Stomach smooth muscle (tissue), 2 donors: Measurements from ENCODE around the gene OLIG2.

Source experiments
- H3K27ac ChIP-seq: one replicate; pipeline ENCODE4 v1.7.0; 2013; ENCODE audit warnings: mild to moderate bottlenecking, low read length, inconsistent platforms
- H3K27me3 ChIP-seq, 2 donors: one replicate each; pipeline ENCODE4 v1.7.0; 2013; ENCODE audit warnings: low read length in 2 of 2; ENCODE audit not compliant: insufficient read depth in 2 of 2, control insufficient read depth in 1 of 2
- H3K36me3 ChIP-seq, 2 donors: one replicate each; pipeline ENCODE4 v1.7.0; 2013; ENCODE audit warnings: low read length in 2 of 2; ENCODE audit not compliant: control insufficient read depth in 2 of 2, insufficient read depth in 2 of 2
- H3K4me1 ChIP-seq: one replicate; pipeline ENCODE4 v1.7.0; 2013; ENCODE audit warnings: low read length; ENCODE audit not compliant: control insufficient read depth, insufficient read depth
- H3K4me3 ChIP-seq, 2 donors: one replicate each; pipeline ENCODE4 v1.7.0; 2013; ENCODE audit warnings: low read length in 2 of 2
- H3K9ac ChIP-seq, 2 donors: one replicate each; pipeline ENCODE4 v1.7.0; 2013; ENCODE audit warnings: low read length in 2 of 2, mild to moderate bottlenecking in 1 of 2
- H3K9me3 ChIP-seq, 2 donors: one replicate each; pipeline ENCODE4 v1.7.0; 2013; ENCODE audit warnings: low read length in 2 of 2; ENCODE audit not compliant: control insufficient read depth in 2 of 2
- donor health status: healthy.
- donor health status: Pancreatic carcinoma.

OLIG2 gene

GRCh38 chr21:33019885-33020557, 5.7 kb upstream of the OLIG2 start:
- H3K4me1 ChIP-seq: peaks cover 5% of the 10 kb centered on the region
- H3K27ac ChIP-seq: no peak overlapping the region
- H3K9me3 ChIP-seq: peaks cover 0 to 4% of the 10 kb centered on the region in 2 donors
- H3K9ac ChIP-seq: no peak overlapping the region
- H3K36me3 ChIP-seq: no peaks in the 10 kb centered on the region
- peaks cover 60 to 73% of the 10 kb centered on the region in 2 donors for H3K27me3 ChIP-seq
- no peak overlapping the region for H3K4me3 ChIP-seq

- no peak overlapping the region for H3K27ac ChIP-seq
- no peak overlapping the region for H3K9ac ChIP-seq
- H3K4me1 ChIP-seq: peaks cover 5% of the 10 kb centered on the region
- peaks cover 58 to 79% of the 10 kb centered on the region in 2 donors for H3K27me3 ChIP-seq
- H3K36me3 ChIP-seq: no peaks in the 10 kb centered on the region
- H3K9me3 ChIP-seq: peaks cover 0 to under 1% of the 10 kb centered on the region in 2 donors
- no peak overlapping the region for H3K4me3 ChIP-seq
Observed at GRCh38 chr21:33020558-33021100, 5.1 kb upstream of the OLIG2 start.

- Histone ChIP-seq H3K4me1 (peaks cover 5% of the 10 kb centered on the region), H3K27me3 (peaks cover 56 to 85% of the 10 kb centered on the region in 2 donors), H3K36me3 (no peaks in the 10 kb centered on the region)
Observed at GRCh38 chr21:33021150-33021549, 4.6 kb upstream of the OLIG2 start.

DNA sequence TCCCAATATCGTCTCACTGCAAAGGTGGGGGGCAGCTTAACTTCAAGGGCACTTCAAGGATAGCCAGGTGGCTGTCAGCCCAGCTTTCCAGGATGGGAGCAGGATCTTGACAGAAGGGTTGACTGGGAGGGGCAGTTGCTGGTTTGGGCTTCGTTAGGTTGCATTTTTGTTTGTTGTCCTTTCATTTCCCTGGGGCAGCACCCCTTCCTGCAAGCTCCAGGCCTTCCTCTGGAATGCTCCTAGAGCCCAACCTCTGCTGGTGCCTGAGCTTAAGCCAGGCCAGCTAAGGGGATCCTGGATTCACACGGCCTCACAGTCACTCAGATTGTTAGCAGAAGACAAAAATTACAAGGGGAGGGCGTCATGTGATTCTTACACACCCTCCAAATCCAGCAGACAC, 4.1 kb upstream of the OLIG2 start:
- H3K36me3 ChIP-seq: no peaks in the 10 kb centered on the region
- no peaks in the 10 kb centered on the region for H3K9me3 ChIP-seq
- H3K4me3 ChIP-seq: no peak overlapping the region
- H3K9ac ChIP-seq: no peak overlapping the region
- peaks cover 58 to 90% of the 10 kb centered on the region in 2 donors for H3K27me3 ChIP-seq
- no peak overlapping the region for H3K27ac ChIP-seq
- peaks cover 5% of the 10 kb centered on the region for H3K4me1 ChIP-seq

More at GRCh38 chr21:33021150-33021549, 4.6 kb upstream of the OLIG2 start:
- no peak overlapping the region for H3K9ac ChIP-seq
- no peak overlapping the region for H3K27ac ChIP-seq
- H3K9me3 ChIP-seq: no peaks in the 10 kb centered on the region
- no peak overlapping the region for H3K4me3 ChIP-seq

- H3K27me3 ChIP-seq: peaks cover 61 to 98% of the 10 kb centered on the region in 2 donors
- no peaks in the 10 kb centered on the region for H3K9me3 ChIP-seq
- no peak overlapping the region for H3K9ac ChIP-seq
- no peak overlapping the region for H3K4me3 ChIP-seq
- peaks cover 10% of the 10 kb centered on the region for H3K4me1 ChIP-seq
- H3K27ac ChIP-seq: no peak overlapping the region
- no peaks in the 10 kb centered on the region for H3K36me3 ChIP-seq
Observed at GRCh38 chr21:33022489-33022827, 3.3 kb upstream of the OLIG2 start.

- no peak overlapping the region for H3K27ac ChIP-seq
- no peak overlapping the region for H3K9ac ChIP-seq
- H3K4me3 ChIP-seq: no peak overlapping the region
- no peaks in the 10 kb centered on the region for H3K9me3 ChIP-seq
- peaks cover 61 to 97% of the 10 kb centered on the region in 2 donors for H3K27me3 ChIP-seq
- no peaks in the 10 kb centered on the region for H3K36me3 ChIP-seq
- peaks cover 10% of the 10 kb centered on the region for H3K4me1 ChIP-seq
Observed at GRCh38 chr21:33022828-33023573, 2.7 kb upstream of the OLIG2 start.

GRCh38 chr21:33023574-33024200, 2.0 kb upstream of the OLIG2 start:
- Histone ChIP-seq H3K4me1 (peaks cover 10% of the 10 kb centered on the region), H3K27me3 (peaks cover 61 to 97% of the 10 kb centered on the region in 2 donors)

GRCh38 chr21:33024201-33025103, 1.3 kb upstream of the OLIG2 start:
- no peak overlapping the region for H3K4me3 ChIP-seq
- no peak overlapping the region for H3K27ac ChIP-seq
- H3K27me3 ChIP-seq: peaks cover 64 to 97% of the 10 kb centered on the region in 2 donors
- peaks cover 10% of the 10 kb centered on the region for H3K4me1 ChIP-seq
- no peak overlapping the region for H3K9ac ChIP-seq
- no peaks in the 10 kb centered on the region for H3K36me3 ChIP-seq
- no peaks in the 10 kb centered on the region for H3K9me3 ChIP-seq

More at GRCh38 chr21:33023574-33024200, 2.0 kb upstream of the OLIG2 start:
- Histone ChIP-seq H3K27ac (no peak overlapping the region), H3K4me3 (no peak overlapping the region), H3K9ac (no peak overlapping the region), H3K9me3 (no peaks in the 10 kb centered on the region), H3K36me3 (no peaks in the 10 kb centered on the region)

- H3K27ac ChIP-seq: no peak overlapping the region
- no peak overlapping the region for H3K9ac ChIP-seq
- H3K9me3 ChIP-seq: no peaks in the 10 kb centered on the region
- H3K4me3 ChIP-seq: no peak overlapping the region
- no peaks in the 10 kb centered on the region for H3K36me3 ChIP-seq
- peaks cover 70 to 97% of the 10 kb centered on the region in 2 donors for H3K27me3 ChIP-seq
- peaks cover 6% of the 10 kb centered on the region for H3K4me1 ChIP-seq
Observed at GRCh38 chr21:33025106-33025488, 638 bp upstream of the OLIG2 start.

DNA sequence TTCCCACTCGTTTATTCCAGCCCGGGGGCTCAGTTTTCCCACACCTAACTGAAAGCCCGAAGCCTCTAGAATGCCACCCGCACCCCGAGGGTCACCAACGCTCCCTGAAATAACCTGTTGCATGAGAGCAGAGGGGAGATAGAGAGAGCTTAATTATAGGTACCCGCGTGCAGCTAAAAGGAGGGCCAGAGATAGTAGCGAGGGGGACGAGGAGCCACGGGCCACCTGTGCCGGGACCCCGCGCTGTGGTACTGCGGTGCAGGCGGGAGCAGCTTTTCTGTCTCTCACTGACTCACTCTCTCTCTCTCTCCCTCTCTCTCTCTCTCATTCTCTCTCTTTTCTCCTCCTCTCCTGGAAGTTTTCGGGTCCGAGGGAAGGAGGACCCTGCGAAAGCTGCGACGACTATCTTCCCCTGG, 716 bp downstream of the OLIG2 start:
- Histone ChIP-seq H3K4me1 (peaks cover 6% of the 10 kb centered on the region), H3K27me3 (peaks cover 69 to 93% of the 10 kb centered on the region in 2 donors), H3K9me3 (no peaks in the 10 kb centered on the region), H3K9ac (no peak overlapping the region), H3K36me3 (no peaks in the 10 kb centered on the region), H3K4me3 (no peak overlapping the region), H3K27ac (no peak overlapping the region)
